Aorta (tissue), 5 donors: Measurements from ENCODE around the gene HIPK2. TPM values are rescaled to one million over a fixed set of nuclear protein-coding genes. Genes with fewer than 3 reads are reported as not detected.

ENCODE experiments used
- ATAC-seq: fragments of 200-7000 bp; cut with Tn5 transposase; one replicate; pipeline ENCODE4 v1.9.1; 2022; ENCODE audit warnings: moderate library complexity; ENCODE audit not compliant: low FRiP score
- DNase-seq, 2 donors: peaks; one replicate each; pipeline ENCODE4 v3.0.0-alpha.2; 2020
- H3K27ac ChIP-seq, 2 donors: one replicate each; pipeline ENCODE4 v1.5.1; 2013; ENCODE audit warnings: low read length in 2 of 2, mild to moderate bottlenecking in 2 of 2, moderate library complexity in 2 of 2, control low read depth in 1 of 2, inconsistent platforms in 1 of 2, low read depth in 1 of 2
- H3K27me3 ChIP-seq, 2 donors: one replicate each; pipeline ENCODE4 v1.6.1; 2013; ENCODE audit warnings: control low read depth in 1 of 2, low read length in 1 of 2, mild to moderate bottlenecking in 1 of 2, moderate library complexity in 1 of 2; ENCODE audit not compliant: insufficient read depth in 2 of 2, control insufficient read depth in 1 of 2
- H3K36me3 ChIP-seq, 2 donors: one replicate each; pipeline ENCODE4 v1.6.1; 2013; ENCODE audit warnings: control low read depth in 1 of 2, low read length in 1 of 2, mild to moderate bottlenecking in 1 of 2; ENCODE audit not compliant: insufficient read depth in 2 of 2, control insufficient read depth in 1 of 2
- H3K4me1 ChIP-seq, 2 donors: one replicate each; pipeline ENCODE4 v1.6.1; 2013; ENCODE audit warnings: low read length in 2 of 2, control low read depth in 1 of 2, mild to moderate bottlenecking in 1 of 2, moderate library complexity in 1 of 2; ENCODE audit not compliant: insufficient read depth in 2 of 2, control insufficient read depth in 1 of 2
- H3K4me3 ChIP-seq, 2 donors: one replicate each; pipeline ENCODE4 v1.5.1; 2013; ENCODE audit warnings: low read length in 2 of 2, control low read depth in 1 of 2, mild to moderate bottlenecking in 1 of 2
- H3K9me3 ChIP-seq: one replicate; pipeline ENCODE4 v1.6.1; 2013; ENCODE audit warnings: mild to moderate bottlenecking, low read length; ENCODE audit not compliant: control insufficient read depth
- WGBS, 2 donors: extraction: QIAGEN DNeasy Blood & Tissue Kit; methylation state at CpG; one replicate each; pipeline ENCODE4 v1.1.7; 2013; 5-methylcytosine and 5-hydroxymethylcytosine counted together
- intact Hi-C, 2 donors: fragments of 100-400 bp; cut with DNase I; formaldehyde crosslinking; loops; one replicate each; pipeline versions ENCODE4 v1.14.2 to v1.15.0; 2022
- polyA plus RNA-seq, 2 donors: library from polyadenylated mRNA; stranded (reverse); fragments of 200-250 nt; gene quantifications; one replicate each; pipeline ENCODE4 v1.2.3, GENCODE V29; 2013
- total RNA-seq, 2 donors: library from RNA; stranded (reverse); fragmentation: NEBNext Ultra II Directional; extraction: Animal tissue kit (Norgen Biotek cat#: 25700); gene quantifications; one replicate each; pipeline ENCODE4 v1.2.1, GENCODE V29; 2021
- donor health status: healthy with polysubstance abuse.
- donor health status: Bipolar disorder and iron deficiency.
- donor health status: DM: no; HTN: no; CAD: no.
- donor health status: DM: no; HTN: no; CAD: no.
- donor health status: DM: yes; HTN: yes; CAD: no.

HIPK2 gene
- total and polyA plus RNA-seq, 4 donors = 9.4 to 108 (median 23.9) TPM

- H3K4me1 ChIP-seq = peaks cover 0 to 7% of the 10 kb centered on the region in 2 donors
Measured at GRCh38 chr7:139721821-139722220, 56.0 kb downstream of the HIPK2 start.

GRCh38 chr7:139721417-139721816 is 56.4 kb downstream of the HIPK2 start:
- H3K27ac ChIP-seq = no peak overlapping the region
- no peaks in the 10 kb centered on the region for H3K27me3 ChIP-seq
- intact Hi-C loops = no loop called here
- WGBS, 2 donors = 70 to 74% methylated on average over 4 of the region's 4 CpGs
- no peak for ATAC-seq
- H3K4me3 ChIP-seq = no peak overlapping the region
- no peak for DNase-seq
- peaks cover 0 to 7% of the 10 kb centered on the region in 2 donors for H3K4me1 ChIP-seq
- peaks cover 0 to 1% of the 10 kb centered on the region in 2 donors for H3K36me3 ChIP-seq
- H3K9me3 ChIP-seq = no peaks in the 10 kb centered on the region

More at GRCh38 chr7:139721821-139722220, 56.0 kb downstream of the HIPK2 start:
- Histone ChIP-seq H3K27me3 (no peaks in the 10 kb centered on the region), H3K27ac (no peak overlapping the region), H3K9me3 (no peaks in the 10 kb centered on the region), H3K4me3 (no peak overlapping the region), H3K36me3 (no peaks in the 10 kb centered on the region)
- no peak for DNase-seq
- intact Hi-C loops = no loop called here
- 87 to 97% methylated on average over 2 of the region's 2 CpGs for WGBS, 2 donors
- no peak for ATAC-seq

GRCh38 chr7:139720705-139721231 is 57.0 kb downstream of the HIPK2 start:
- no peak overlapping the region for H3K27ac ChIP-seq

GRCh38 chr7:139720186-139720585 is 57.6 kb downstream of the HIPK2 start:
- 95 to 96% methylated on average over 6 of the region's 6 CpGs for WGBS, 2 donors
- peaks cover 0 to 7% of the 10 kb centered on the region in 2 donors for H3K36me3 ChIP-seq
- H3K9me3 ChIP-seq = no peaks in the 10 kb centered on the region
- H3K4me1 ChIP-seq = peaks cover 0 to 7% of the 10 kb centered on the region in 2 donors
- ATAC-seq (no peak), DNase-seq (peak in 1 of 2 donors; percentile 55)
- no peak overlapping the region for H3K4me3 ChIP-seq
- no peak overlapping the region for H3K27ac ChIP-seq
- H3K27me3 ChIP-seq = no peaks in the 10 kb centered on the region
- intact Hi-C loops = no loop called here

More at GRCh38 chr7:139720705-139721231, 57.0 kb downstream of the HIPK2 start:
- intact Hi-C loops = no loop called here
- H3K27me3 ChIP-seq = no peaks in the 10 kb centered on the region
- H3K4me3 ChIP-seq = no peak overlapping the region
- DNase-seq = peak; percentile 62 to 80
- 46 to 55% methylated on average over 12 of the region's 12 CpGs for WGBS, 2 donors
- H3K9me3 ChIP-seq = no peaks in the 10 kb centered on the region
- peaks cover 0 to 7% of the 10 kb centered on the region in 2 donors for H3K4me1 ChIP-seq
- peak; percentile 40 for ATAC-seq
- peaks cover 0 to 4% of the 10 kb centered on the region in 2 donors for H3K36me3 ChIP-seq

- peaks cover 0 to 7% of the 10 kb centered on the region in 2 donors for H3K36me3 ChIP-seq
- no peak for DNase-seq
- no peaks in the 10 kb centered on the region for H3K9me3 ChIP-seq
- peaks cover 0 to 7% of the 10 kb centered on the region in 2 donors for H3K4me1 ChIP-seq
- WGBS, 2 donors = 96 to 97% methylated on average over 9 of the region's 9 CpGs
- no peak overlapping the region for H3K4me3 ChIP-seq
- intact Hi-C loops = no loop called here
- H3K27me3 ChIP-seq = no peaks in the 10 kb centered on the region
- no peak for ATAC-seq
- H3K27ac ChIP-seq = no peak overlapping the region
Measured at GRCh38 chr7:139718859-139719258, 58.9 kb downstream of the HIPK2 start.

GRCh38 chr7:139718141-139718540 is 59.7 kb downstream of the HIPK2 start:
- DNase-seq (no peak), ATAC-seq (no peak)
- intact Hi-C loops = no loop called here
- no peaks in the 10 kb centered on the region for H3K9me3 ChIP-seq
- H3K27ac ChIP-seq = no peak overlapping the region
- peaks cover 0 to 7% of the 10 kb centered on the region in 2 donors for H3K4me1 ChIP-seq
- H3K36me3 ChIP-seq = peaks cover 0 to 7% of the 10 kb centered on the region in 2 donors
- no peak overlapping the region for H3K4me3 ChIP-seq
- no peaks in the 10 kb centered on the region for H3K27me3 ChIP-seq

GRCh38 chr7:139716156-139716942 is 61.4 kb downstream of the HIPK2 start:
- no peak overlapping the region for H3K4me3 ChIP-seq
- H3K27me3 ChIP-seq = no peaks in the 10 kb centered on the region
- H3K27ac ChIP-seq = no peak overlapping the region
- no peak for ATAC-seq
- no peaks in the 10 kb centered on the region for H3K9me3 ChIP-seq
- intact Hi-C loops = no loop called here
- H3K4me1 ChIP-seq = peaks cover 0 to 2% of the 10 kb centered on the region in 2 donors
- no peak for DNase-seq
- 97% methylated on average over 39 of the region's 39 CpGs for WGBS, 2 donors
- H3K36me3 ChIP-seq = peaks cover 0 to 7% of the 10 kb centered on the region in 2 donors

- intact Hi-C loops = no loop called here
- ATAC-seq = no peak
- H3K4me3 ChIP-seq = no peak overlapping the region
Measured at GRCh38 chr7:139715194-139715815, 62.5 kb downstream of the HIPK2 start.

More at GRCh38 chr7:139715194-139715815, 62.5 kb downstream of the HIPK2 start:
- Histone ChIP-seq H3K4me1 (no peaks in the 10 kb centered on the region), H3K27ac (no peak overlapping the region), H3K36me3 (peaks cover 0 to 7% of the 10 kb centered on the region in 2 donors), H3K9me3 (no peaks in the 10 kb centered on the region), H3K27me3 (no peaks in the 10 kb centered on the region)
- DNase-seq = no peak
- WGBS, 2 donors = 95 to 96% methylated on average over 13 of the region's 13 CpGs
